Muscle layer of duodenum (tissue), 2 donors: ENCODE data around the gene ATP5F1B.
A peak's percentile ranks its signal among the peaks of the same experiment; 100 is the strongest.
"Not testable (repeated sequence)": the region's sequence is repeated elsewhere in the genome, so short reads cannot be mapped to it uniquely, and the experiment has no call there.

Experiments
- H3K27ac ChIP-seq: one replicate; pipeline ENCODE4 v1.7.0; 2013; ENCODE audit warnings: mild to moderate bottlenecking, low read length
- H3K27me3 ChIP-seq: one replicate; pipeline ENCODE4 v1.7.0; 2013; ENCODE audit warnings: low read depth, mild to moderate bottlenecking, control low read depth, low read length
- H3K36me3 ChIP-seq, 2 donors: one replicate each; pipeline ENCODE4 v1.7.0; 2013; ENCODE audit warnings: low read length in 2 of 2, control low read depth in 1 of 2, mild to moderate bottlenecking in 1 of 2; ENCODE audit not compliant: insufficient read depth in 2 of 2, control insufficient read depth in 1 of 2
- H3K4me1 ChIP-seq, 2 donors: one replicate each; pipeline ENCODE4 v1.7.0; 2013; ENCODE audit warnings: low read length in 2 of 2, mild to moderate bottlenecking in 2 of 2, control low read depth in 1 of 2, moderate library complexity in 1 of 2; ENCODE audit not compliant: insufficient read depth in 2 of 2, control insufficient read depth in 1 of 2
- H3K4me3 ChIP-seq, 2 donors: one replicate each; pipeline ENCODE4 v1.7.0; 2013; ENCODE audit warnings: low read length in 2 of 2, low read depth in 1 of 2, mild to moderate bottlenecking in 1 of 2
- H3K9me3 ChIP-seq, 2 donors: one replicate each; pipeline ENCODE4 v1.7.0; 2013; ENCODE audit warnings: low read length in 2 of 2, control low read depth in 1 of 2, mild to moderate bottlenecking in 1 of 2; ENCODE audit not compliant: control insufficient read depth in 1 of 2
- donor health status: healthy.

Gene ATP5F1B

GRCh38 chr12:56676851-56677580 is 31.2 kb upstream of the ATP5F1B start:
- no peaks in the 10 kb centered on the region for H3K36me3 ChIP-seq
- no peaks in the 10 kb centered on the region for H3K27me3 ChIP-seq
- no peaks in the 10 kb centered on the region for H3K9me3 ChIP-seq
- H3K4me1 ChIP-seq = peaks cover 0 to 38% of the 10 kb centered on the region in 2 donors
- no peak overlapping the region for H3K4me3 ChIP-seq
- no peak overlapping the region for H3K27ac ChIP-seq

GRCh38 chr12:56671608-56672007 is 25.8 kb upstream of the ATP5F1B start:
- Histone ChIP-seq H3K27me3 (no peaks in the 10 kb centered on the region), H3K27ac (no peak overlapping the region), H3K4me1 (peaks cover 0 to 9% of the 10 kb centered on the region in 2 donors), H3K4me3 (no peak overlapping the region), H3K9me3 (no peaks in the 10 kb centered on the region), H3K36me3 (peaks cover 30 to 35% of the 10 kb centered on the region in 2 donors)

- Histone ChIP-seq H3K9me3 (no peaks in the 10 kb centered on the region), H3K4me1 (peaks cover 0 to 5% of the 10 kb centered on the region in 2 donors), H3K36me3 (peaks cover 37 to 43% of the 10 kb centered on the region in 2 donors), H3K27ac (no peak overlapping the region), H3K4me3 (no peak overlapping the region), H3K27me3 (no peaks in the 10 kb centered on the region)
Observed at GRCh38 chr12:56670836-56671235, 25.1 kb upstream of the ATP5F1B start.

DNA sequence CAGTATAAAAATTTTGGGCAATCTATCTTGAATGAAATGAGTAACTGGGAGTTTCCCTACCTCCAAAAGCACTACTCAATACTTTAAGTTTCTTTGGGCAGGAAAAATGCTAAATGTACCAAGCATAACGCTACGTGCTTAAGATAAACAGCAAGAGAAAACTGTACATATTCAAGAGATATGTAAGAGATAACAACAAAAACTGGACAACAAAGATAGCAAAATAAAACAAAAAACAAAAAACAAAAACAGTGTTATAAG is 22.3 kb upstream of the ATP5F1B start:
- no peaks in the 10 kb centered on the region for H3K27me3 ChIP-seq
- H3K4me1 ChIP-seq = peaks cover 0 to 4% of the 10 kb centered on the region in 2 donors
- peaks cover 48 to 52% of the 10 kb centered on the region in 2 donors for H3K36me3 ChIP-seq

GRCh38 chr12:56661979-56662638 is 16.3 kb upstream of the ATP5F1B start:
- H3K36me3 ChIP-seq = peaks cover 22 to 29% of the 10 kb centered on the region in 2 donors
- no peaks in the 10 kb centered on the region for H3K4me1 ChIP-seq
- no peak overlapping the region for H3K4me3 ChIP-seq
- no peaks in the 10 kb centered on the region for H3K9me3 ChIP-seq
- no peak overlapping the region for H3K27ac ChIP-seq
- H3K27me3 ChIP-seq = no peaks in the 10 kb centered on the region

More for the DNA sequence above, 22.3 kb upstream of the ATP5F1B start:
- H3K4me3 ChIP-seq = no peak overlapping the region
- no peak overlapping the region for H3K27ac ChIP-seq
- H3K9me3 ChIP-seq = no peaks in the 10 kb centered on the region

DNA sequence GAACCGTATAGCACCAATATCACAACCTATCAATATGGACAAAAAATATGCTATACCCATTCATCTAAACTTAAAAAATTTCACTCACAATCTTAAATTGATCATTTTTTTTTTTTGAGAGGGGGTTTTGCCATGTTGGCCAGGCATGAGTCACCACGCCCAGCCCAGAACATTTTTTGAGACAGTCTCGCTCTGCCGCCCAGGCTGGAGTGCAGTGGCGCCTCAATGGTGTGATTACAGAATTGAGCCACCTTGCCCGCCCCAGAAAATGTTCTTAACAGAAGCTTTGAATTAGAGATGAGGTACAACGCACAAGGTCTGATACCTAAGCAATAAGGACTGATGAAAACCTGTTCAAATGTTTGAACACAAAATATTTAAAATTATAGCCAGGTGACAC is 15.8 kb upstream of the ATP5F1B start:
- Histone ChIP-seq H3K9me3 (no peaks in the 10 kb centered on the region), H3K27me3 (no peaks in the 10 kb centered on the region), H3K36me3 (peaks cover 22 to 24% of the 10 kb centered on the region in 2 donors), H3K27ac (no peak overlapping the region), H3K4me1 (no peaks in the 10 kb centered on the region), H3K4me3 (no peak overlapping the region)

GRCh38 chr12:56658921-56659320 is 13.1 kb upstream of the ATP5F1B start:
- H3K27me3 ChIP-seq = no peaks in the 10 kb centered on the region
- H3K4me1 ChIP-seq = no peaks in the 10 kb centered on the region
- no peaks in the 10 kb centered on the region for H3K9me3 ChIP-seq
- H3K27ac ChIP-seq = no peak overlapping the region
- no peak overlapping the region for H3K4me3 ChIP-seq
- H3K36me3 ChIP-seq = peaks cover 6 to 8% of the 10 kb centered on the region in 2 donors

- Histone ChIP-seq H3K4me3 (no peak overlapping the region), H3K4me1 (no peaks in the 10 kb centered on the region), H3K9me3 (peaks cover 0 to 5% of the 10 kb centered on the region in 2 donors), H3K36me3 (peaks cover 0 to 8% of the 10 kb centered on the region in 2 donors), H3K27me3 (no peaks in the 10 kb centered on the region), H3K27ac (no peak overlapping the region)
Observed at GRCh38 chr12:56657416-56658379, 11.9 kb upstream of the ATP5F1B start.

- H3K4me3 ChIP-seq, H3K27me3 ChIP-seq, H3K4me1 ChIP-seq, H3K9me3 ChIP-seq, H3K27ac ChIP-seq, H3K36me3 ChIP-seq: not testable (repeated sequence)
Observed at GRCh38 chr12:56653781-56654180, 8.0 kb upstream of the ATP5F1B start.

- not testable (repeated sequence) for H3K9me3 ChIP-seq, H3K27ac ChIP-seq, H3K27me3 ChIP-seq, H3K36me3 ChIP-seq, H3K4me3 ChIP-seq
- H3K4me1 ChIP-seq = peaks cover 5 to 17% of the 10 kb centered on the region in 2 donors
Observed at GRCh38 chr12:56648023-56648422, 2.2 kb upstream of the ATP5F1B start.

DNA sequence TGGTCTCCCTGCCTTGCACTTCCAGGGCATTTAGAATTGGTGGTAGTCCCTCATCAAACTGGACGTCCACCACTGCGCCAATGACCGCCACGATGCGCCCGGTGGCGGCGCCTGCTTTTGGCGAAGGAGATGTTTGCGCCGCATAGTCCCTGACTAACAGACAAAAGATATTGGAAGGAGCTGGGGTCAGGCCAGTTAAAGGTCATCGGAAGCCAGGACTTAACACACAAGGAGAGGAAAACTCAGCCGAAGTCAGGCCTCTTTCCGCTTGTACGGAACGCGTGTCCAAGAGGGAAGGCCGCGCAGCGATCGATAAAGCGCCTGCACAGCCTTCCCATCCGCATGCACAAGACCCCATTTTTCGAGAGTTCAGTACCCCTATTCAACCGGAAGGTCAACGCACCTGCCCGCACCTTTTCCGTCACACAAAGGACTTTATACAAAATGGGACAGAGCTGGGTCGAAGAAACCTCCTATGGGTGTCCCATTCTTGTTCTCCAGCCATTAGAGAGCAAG is 525 bp downstream of the ATP5F1B start:
- peaks cover 5 to 25% of the 10 kb centered on the region in 2 donors for H3K4me1 ChIP-seq
- peaks cover 26 to 28% of the 10 kb centered on the region in 2 donors for H3K36me3 ChIP-seq
- peak overlapping the region; percentile 95 to 100 for H3K4me3 ChIP-seq
- no peaks in the 10 kb centered on the region for H3K9me3 ChIP-seq
- peak overlapping the region; percentile 100 for H3K27ac ChIP-seq
- no peaks in the 10 kb centered on the region for H3K27me3 ChIP-seq
